Urinary bladder (tissue), 4 donors: ENCODE data around the gene PIWIL4. TPM values are rescaled to one million over a fixed set of nuclear protein-coding genes. Genes with fewer than 3 reads are reported as not detected.
A peak's percentile ranks its signal among the peaks of the same experiment; 100 is the strongest.
"Not testable (repeated sequence)": the region's sequence is repeated elsewhere in the genome, so short reads cannot be mapped to it uniquely, and the experiment has no call there.

ENCODE experiments used
- DNase-seq: peaks from one replicate; pipeline ENCODE4 v3.0.0-alpha.2; 2015; ENCODE audit errors: extremely low spot score
- H3K27ac ChIP-seq: one replicate; pipeline ENCODE4 v1.5.1; 2013; ENCODE audit warnings: low read depth, mild to moderate bottlenecking, moderate library complexity
- H3K36me3 ChIP-seq: one replicate; pipeline ENCODE4 v1.6.1; 2013; ENCODE audit warnings: mild to moderate bottlenecking, moderate library complexity; ENCODE audit not compliant: insufficient read depth
- H3K4me1 ChIP-seq: one replicate; pipeline ENCODE4 v1.6.1; 2013; ENCODE audit warnings: mild to moderate bottlenecking, moderate library complexity; ENCODE audit not compliant: insufficient read depth
- H3K4me3 ChIP-seq: one replicate; pipeline ENCODE4 v1.5.1; 2013; ENCODE audit warnings: low read depth, low read length
- WGBS: extraction: QIAGEN DNeasy Blood & Tissue Kit; methylation state at CpG from one replicate; pipeline ENCODE4 v1.1.7; 2013; 5-methylcytosine and 5-hydroxymethylcytosine counted together
- polyA plus RNA-seq: library from polyadenylated mRNA; stranded (reverse); fragments of 200-250 nt; gene quantifications from one replicate; pipeline ENCODE4 v1.2.3, GENCODE V29; 2013
- total RNA-seq: library from RNA; depleted of rRNA; stranded (reverse); fragments of >200 nt; gene quantifications from one replicate; pipeline ENCODE4 v1.2.3, GENCODE V29; 2014
- donor health status: healthy with polysubstance abuse.
- donor health status: healthy.

PIWIL4 gene
- total and polyA plus RNA-seq, 2 donors: 3.3 to 6.9 TPM

- no peak for DNase-seq
- Histone ChIP-seq H3K27ac (no peak overlapping the region), H3K4me3 (no peak overlapping the region), H3K36me3 (no peaks in the 10 kb centered on the region), H3K4me1 (no peaks in the 10 kb centered on the region)
- WGBS: 80% methylated on average over 3 of the region's 3 CpGs
Observed at GRCh38 chr11:94604482-94604881, 37.3 kb downstream of the PIWIL4 start.

GRCh38 chr11:94613120-94613519 lies 46.0 kb downstream of the PIWIL4 start:
- Histone ChIP-seq H3K36me3 (peaks cover 2% of the 10 kb centered on the region), H3K4me3 (no peak overlapping the region), H3K4me1 (no peaks in the 10 kb centered on the region), H3K27ac (no peak overlapping the region)
- WGBS: 84% methylated on average over 1 of the region's 1 CpG
- DNase-seq: no peak

GRCh38 chr11:94623120-94623735 lies 56.1 kb downstream of the PIWIL4 start:
- 32% methylated on average over 6 of the region's 6 CpGs for WGBS
- Histone ChIP-seq H3K36me3 (no peaks in the 10 kb centered on the region), H3K27ac (no peak overlapping the region), H3K4me1 (no peaks in the 10 kb centered on the region), H3K4me3 (no peak overlapping the region)
- DNase-seq: peak; percentile 71

GRCh38 chr11:94625422-94625821 lies 58.3 kb downstream of the PIWIL4 start:
- 80% methylated on average over 3 of the region's 3 CpGs for WGBS
- not testable (repeated sequence) for H3K27ac ChIP-seq, H3K4me3 ChIP-seq, H3K4me1 ChIP-seq, DNase-seq, H3K36me3 ChIP-seq

GRCh38 chr11:94627003-94627560 lies 59.9 kb downstream of the PIWIL4 start:
- DNase-seq, H3K27ac ChIP-seq, H3K4me3 ChIP-seq, H3K36me3 ChIP-seq, H3K4me1 ChIP-seq: not testable (repeated sequence)
- WGBS: 87% methylated on average over 3 of the region's 3 CpGs

- DNase-seq: no peak
- H3K27ac ChIP-seq: no peak overlapping the region
- no peak overlapping the region for H3K4me3 ChIP-seq
- H3K36me3 ChIP-seq: no peaks in the 10 kb centered on the region
- WGBS: 84% methylated on average over 1 of the region's 1 CpG
- H3K4me1 ChIP-seq: no peaks in the 10 kb centered on the region
Observed at GRCh38 chr11:94629741-94630140, 62.6 kb downstream of the PIWIL4 start.

- WGBS: 77% methylated on average over 3 of the region's 3 CpGs
- H3K36me3 ChIP-seq: no peaks in the 10 kb centered on the region
- H3K4me3 ChIP-seq: no peak overlapping the region
- H3K4me1 ChIP-seq: no peaks in the 10 kb centered on the region
- no peak for DNase-seq
- no peak overlapping the region for H3K27ac ChIP-seq
Observed at GRCh38 chr11:94630221-94630620, 63.1 kb downstream of the PIWIL4 start.

GRCh38 chr11:94632356-94632755 lies 65.2 kb downstream of the PIWIL4 start:
- 33% methylated on average over 2 of the region's 2 CpGs for WGBS
- H3K27ac ChIP-seq: no peak overlapping the region
- no peak overlapping the region for H3K4me3 ChIP-seq

GRCh38 chr11:94635072-94635471 lies 67.9 kb downstream of the PIWIL4 start:
- DNase-seq: no peak
- 92% methylated on average over 2 of the region's 2 CpGs for whole genome bisulfite sequencing

More at GRCh38 chr11:94632356-94632755, 65.2 kb downstream of the PIWIL4 start:
- no peak for DNase-seq
- Histone ChIP-seq H3K4me1 (no peaks in the 10 kb centered on the region), H3K36me3 (no peaks in the 10 kb centered on the region)

GRCh38 chr11:94636388-94636949 lies 69.3 kb downstream of the PIWIL4 start:
- 80% methylated on average over 2 of the region's 2 CpGs for WGBS
- DNase-seq: no peak
- H3K4me1 ChIP-seq: no peaks in the 10 kb centered on the region
- no peaks in the 10 kb centered on the region for H3K36me3 ChIP-seq
- H3K27ac ChIP-seq: no peak overlapping the region
- H3K4me3 ChIP-seq: no peak overlapping the region

More at GRCh38 chr11:94635072-94635471, 67.9 kb downstream of the PIWIL4 start:
- Histone ChIP-seq H3K36me3 (no peaks in the 10 kb centered on the region), H3K4me3 (no peak overlapping the region), H3K27ac (no peak overlapping the region), H3K4me1 (no peaks in the 10 kb centered on the region)

GRCh38 chr11:94638301-94638901 lies 71.2 kb downstream of the PIWIL4 start:
- no peak for DNase-seq
- Histone ChIP-seq H3K27ac (peak overlapping the region; percentile 34), H3K4me3 (no peak overlapping the region), H3K36me3 (no peaks in the 10 kb centered on the region), H3K4me1 (no peaks in the 10 kb centered on the region)
- 40% methylated on average over 4 of the region's 4 CpGs for WGBS

- no peaks in the 10 kb centered on the region for H3K36me3 ChIP-seq
- H3K4me3 ChIP-seq: no peak overlapping the region
- WGBS: 41% methylated on average over 4 of the region's 4 CpGs
- no peak for DNase-seq
- H3K27ac ChIP-seq: peak overlapping the region; percentile 34
- H3K4me1 ChIP-seq: no peaks in the 10 kb centered on the region
Observed at GRCh38 chr11:94638902-94639373, 71.8 kb downstream of the PIWIL4 start.

- 95% methylated on average over 13 of the region's 13 CpGs for WGBS
- no peak overlapping the region for H3K4me3 ChIP-seq
- no peak overlapping the region for H3K27ac ChIP-seq
- H3K36me3 ChIP-seq: no peaks in the 10 kb centered on the region
- DNase-seq: no peak
- no peaks in the 10 kb centered on the region for H3K4me1 ChIP-seq
Observed at GRCh38 chr11:94639901-94640721, 72.9 kb downstream of the PIWIL4 start.
